ENCODE data around the gene NUP50. TPM values are rescaled to one million over a fixed set of nuclear protein-coding genes. Genes with fewer than 3 reads are reported as not detected.

The NUP50 gene
- polyA plus RNA-seq, 12 donors: 16.9 to 55.7 (median 24.9) TPM; not detected in 1

DNA sequence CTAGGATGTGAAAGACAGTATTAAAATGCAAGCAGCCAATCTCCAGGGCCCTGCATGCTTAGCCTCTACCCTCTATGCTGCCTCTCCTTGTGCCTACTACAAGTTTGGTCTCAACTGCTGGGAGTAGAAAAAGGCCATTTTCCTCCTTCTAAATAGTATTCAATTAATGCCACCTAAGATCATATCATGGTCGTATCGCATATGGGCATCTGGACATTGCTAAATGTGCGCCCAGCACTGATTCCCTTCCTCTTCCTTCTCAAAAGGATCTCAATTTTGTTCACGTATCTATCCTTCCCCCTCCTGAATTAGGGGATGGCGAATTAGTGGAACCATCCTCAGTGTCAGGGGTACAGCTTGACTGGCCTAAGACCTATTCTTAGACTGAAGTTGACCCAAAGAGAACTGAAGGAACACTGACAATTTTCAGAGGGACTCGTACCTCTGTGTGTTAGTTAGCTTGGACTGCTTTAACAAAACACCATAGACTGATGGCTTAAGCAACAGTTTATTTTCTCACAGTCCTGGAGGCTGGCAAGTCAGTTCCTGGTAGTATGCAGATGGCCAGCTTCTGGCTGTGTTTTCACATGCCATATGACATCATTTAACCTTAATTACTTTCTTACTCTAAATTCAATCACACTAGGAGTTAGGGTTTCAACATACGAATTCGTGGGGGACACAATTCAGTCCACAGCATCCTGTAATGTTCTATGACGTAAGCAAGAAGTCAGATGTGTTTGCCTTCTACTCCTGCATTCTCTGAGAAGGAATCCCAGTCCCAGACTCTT, 8.5 kb upstream of the NUP50 start:
- DNase-seq: no peak

DNA sequence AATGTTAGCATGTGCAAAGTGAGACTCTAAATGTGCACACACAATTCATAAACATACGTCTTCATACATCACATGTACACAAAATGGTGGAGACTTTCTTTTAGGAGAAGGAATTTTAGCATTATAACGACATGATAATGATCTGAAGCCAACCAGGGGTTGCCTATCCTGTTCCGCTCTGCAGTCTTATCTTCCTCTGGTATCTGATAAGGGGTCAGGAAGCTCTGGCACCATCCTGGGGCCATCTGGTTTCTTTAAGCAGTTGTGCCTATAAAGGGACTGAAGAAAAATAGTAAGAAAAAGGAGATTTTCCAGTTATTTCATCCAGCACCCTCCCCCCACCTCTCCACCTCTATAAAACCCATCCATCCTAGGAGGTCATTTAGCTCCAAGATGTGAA, 5.8 kb upstream of the NUP50 start:
- DNase-seq: no peak

DNA sequence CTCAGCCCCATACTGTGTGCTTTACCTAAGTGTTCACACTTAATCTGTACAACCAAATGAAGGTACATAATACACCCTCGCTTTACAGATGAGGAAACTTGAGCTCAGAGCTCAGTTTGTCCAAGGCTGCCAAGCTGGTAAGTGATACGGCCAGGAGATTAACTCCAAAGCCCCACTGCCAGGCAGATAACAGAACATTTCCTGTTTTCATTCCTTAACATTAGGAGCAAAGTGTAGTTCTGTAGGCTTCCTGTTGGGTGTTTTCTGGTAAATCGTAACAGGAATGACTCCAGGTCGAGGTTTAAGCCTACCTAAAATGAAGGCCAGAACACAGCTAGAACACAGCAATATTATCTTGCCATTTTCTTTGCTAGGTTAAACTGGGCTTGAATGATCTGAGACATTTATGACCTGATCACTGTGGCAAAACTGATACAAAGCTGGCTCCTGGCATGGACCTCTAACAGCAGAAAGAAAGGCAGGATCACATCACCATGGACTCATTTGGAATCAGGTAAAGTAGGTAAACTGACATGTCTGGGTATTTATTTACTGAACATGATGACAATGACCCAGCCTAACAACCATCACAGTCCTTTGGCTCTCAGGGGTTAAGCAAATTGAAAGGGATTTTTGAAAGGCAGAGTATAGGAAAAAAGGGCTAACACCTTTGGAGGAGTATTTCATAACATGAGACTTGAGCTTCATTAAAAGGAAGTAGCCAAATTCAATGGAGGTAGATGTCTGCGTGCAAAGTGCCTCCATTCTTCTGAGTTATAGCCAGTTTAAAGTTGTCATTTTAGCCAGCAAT, 3.9 kb upstream of the NUP50 start:
- DNase-seq: no peak

DNA sequence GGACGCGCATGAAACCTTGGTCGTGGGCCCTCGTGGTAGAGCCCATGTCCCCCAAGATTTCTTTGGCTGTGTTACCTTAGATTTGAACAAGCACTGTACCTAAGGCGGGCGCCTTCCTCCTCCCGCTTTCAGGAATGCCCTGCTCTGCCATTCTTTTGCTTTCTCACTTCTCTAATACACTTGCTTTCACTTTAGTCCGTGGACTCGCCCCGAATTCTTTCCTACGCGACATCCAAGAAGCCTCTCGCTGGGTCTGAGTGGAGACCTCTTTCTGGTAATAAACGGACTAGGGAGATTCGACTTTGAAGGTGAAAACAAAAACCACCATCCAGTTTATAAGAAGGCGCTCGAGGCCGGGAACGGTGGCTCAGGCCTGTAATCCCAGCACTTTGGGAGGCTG, 1.2 kb upstream of the NUP50 start:
- DNase-seq: no peak

DNA sequence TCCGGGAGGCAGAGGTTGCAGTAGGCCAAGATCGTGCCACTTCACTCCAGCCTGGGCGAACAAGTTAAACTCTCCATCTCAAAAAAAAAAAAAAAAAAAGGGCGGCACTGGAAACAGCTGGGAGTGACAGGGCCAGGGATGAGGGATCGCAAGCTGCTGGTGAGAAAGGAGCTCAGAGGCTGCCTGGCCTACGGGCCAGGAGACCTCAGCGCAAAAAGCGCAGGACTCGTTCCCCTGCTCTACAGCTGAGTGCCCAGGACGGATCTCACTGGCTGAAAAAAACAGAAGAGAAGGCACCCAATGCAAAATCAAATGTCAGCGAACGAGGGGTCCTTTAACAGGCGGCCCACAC, 650 bp upstream of the NUP50 start:
- peak; percentile 34 for DNase-seq

DNA sequence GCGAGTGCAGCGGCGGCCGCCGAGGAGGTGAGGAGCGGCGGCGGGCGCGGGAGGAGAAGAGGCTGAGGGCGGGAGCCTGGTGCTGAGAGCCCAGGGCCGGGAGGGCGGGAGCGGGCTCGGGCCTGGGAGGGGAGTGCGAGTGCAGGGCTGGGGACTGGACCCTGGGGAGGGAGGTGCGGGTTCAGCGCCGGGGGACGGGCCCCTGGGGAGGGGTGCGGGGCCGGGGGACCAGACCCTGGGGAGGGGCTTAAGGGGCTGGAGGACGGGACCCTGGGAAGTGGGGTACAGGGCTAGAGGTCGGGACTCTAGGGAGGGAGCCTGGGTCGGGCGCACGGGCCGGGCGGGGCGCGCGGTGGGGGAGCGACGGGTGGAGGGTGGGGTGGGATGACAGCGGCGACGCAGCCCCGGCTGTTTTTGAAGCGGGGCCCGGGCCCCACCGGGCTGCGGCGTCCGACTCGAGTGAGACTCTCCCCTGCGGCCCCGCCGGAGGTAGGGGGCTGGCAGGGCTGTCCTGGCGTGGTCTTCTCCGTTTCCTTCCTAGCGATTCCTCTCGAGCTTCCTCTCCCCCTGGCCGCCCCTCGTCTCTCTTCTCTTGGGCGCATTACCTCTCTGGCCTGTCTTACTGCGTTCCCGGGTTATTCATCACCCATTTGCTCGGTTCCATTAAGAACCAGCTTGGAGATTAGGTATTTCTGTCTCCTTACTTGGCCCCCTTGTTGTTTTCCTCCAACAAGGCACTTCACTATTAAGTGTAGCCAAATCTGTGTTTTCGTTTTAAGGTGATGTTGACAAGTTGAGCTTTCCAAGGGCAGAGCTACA, 754 bp downstream of the NUP50 start:
- DNase-seq: no peak

DNA sequence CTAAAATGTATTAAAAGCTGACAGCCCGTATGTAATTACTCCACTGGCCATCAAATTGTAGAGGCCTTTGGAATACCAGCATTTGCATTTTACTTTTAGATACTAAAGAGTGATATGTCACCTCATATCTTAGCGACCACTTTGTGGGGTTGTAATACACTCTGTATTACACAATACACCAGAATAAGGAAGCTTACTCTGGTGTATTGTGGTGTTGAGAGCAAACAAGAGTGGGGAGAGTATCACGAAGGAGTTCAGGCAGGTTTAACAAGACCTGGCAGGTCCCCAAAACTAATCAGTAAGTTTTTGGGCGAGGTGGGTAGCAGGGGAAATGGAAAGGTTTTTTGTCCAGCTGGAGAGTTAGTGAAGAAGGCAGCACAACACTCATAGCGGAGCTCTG, 3.2 kb downstream of the NUP50 start:
- no peak for DNase-seq

DNA sequence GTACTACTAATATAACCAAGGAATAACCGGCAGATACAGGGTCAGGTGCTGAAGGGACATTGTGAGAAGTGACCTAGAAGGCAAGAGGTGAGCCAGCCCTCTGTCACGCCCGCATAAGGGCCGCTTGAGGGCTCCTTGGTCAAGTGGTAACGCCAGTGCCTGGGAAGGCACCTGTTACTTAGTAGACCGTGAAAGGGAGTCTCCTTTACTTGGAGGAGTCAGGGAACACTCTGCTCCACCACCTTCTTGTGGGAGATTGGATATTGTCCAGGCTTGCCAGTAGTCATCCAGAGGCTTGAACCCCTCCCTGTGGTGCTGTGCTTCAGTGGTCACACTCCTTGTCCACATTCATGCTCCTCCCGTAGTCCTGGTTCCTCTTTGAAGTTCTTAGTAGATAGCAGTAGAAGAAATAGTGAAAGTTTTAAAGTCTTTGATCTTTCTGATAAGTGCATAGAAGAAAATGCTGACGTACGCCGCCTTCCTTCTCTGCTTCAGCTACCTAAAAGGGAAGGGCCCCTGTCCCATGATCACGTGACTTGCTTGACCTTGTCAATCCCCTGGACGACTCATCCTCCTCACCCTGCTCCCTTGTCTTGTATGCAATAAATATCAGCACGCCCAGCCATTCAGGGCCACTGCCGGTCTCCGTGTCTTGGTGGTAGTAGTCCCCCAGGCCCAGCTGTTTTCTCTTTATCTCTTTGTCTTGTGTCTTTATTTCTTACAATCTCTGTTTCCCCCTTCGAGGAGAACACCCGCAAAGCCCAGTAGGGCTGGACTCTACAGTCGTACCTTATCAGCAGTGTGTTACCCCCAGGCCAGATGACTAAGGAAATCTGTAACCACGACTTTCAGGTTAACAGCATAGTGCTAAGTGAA, 6.1 kb downstream of the NUP50 start:
- DNase-seq: no peak

DNA sequence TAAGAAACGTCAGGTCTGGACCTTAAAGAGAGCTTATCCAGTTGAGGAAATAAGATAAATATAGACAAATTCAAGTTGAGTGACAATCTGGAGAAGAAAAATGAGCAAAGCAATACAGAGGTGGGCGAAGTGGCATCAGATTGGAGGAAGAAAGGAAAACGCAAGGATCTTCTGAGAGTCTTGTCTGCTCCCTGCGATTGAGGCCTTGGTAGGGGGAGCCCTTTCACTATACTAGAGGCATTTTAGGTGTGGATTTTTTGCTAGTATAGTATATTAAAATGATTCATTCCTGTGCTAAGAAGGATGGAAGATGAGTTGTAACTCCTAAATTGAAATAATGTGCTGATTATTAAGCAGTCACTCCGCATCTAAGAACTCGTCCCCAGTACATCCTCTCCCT, 8.1 kb downstream of the NUP50 start:
- DNase-seq: no peak

DNA sequence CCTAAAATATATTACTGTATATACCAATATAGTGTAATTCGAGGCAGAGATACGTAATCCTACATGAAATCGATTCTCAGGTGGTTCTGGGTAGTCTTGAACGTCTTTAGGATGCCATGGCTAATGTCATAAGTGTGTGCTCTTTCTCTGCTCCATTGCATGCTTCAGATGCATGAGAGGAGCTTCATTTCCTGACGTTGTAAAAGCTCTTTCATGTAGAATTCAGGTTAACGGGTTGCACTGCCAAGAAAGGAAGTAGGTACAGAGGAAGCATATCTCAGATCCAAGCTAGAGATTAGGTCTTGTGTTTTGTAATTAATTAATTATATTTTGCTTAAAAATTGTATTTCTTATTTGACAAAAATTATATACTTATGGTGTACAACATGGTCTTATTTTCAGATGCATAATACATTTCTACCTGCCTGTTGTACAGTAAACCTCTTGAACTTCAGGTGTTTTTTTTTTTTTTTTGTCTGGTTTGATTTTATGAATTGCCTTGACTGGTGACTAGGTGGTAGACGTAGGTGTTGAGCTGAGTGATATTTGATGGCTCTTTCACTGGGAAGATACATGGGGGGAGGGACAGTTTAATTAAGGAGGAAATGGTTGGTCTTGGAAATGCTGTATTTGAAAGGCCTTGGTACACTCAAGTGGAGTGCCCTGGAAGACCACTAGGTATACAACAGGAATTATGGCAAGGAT, 9.3 kb downstream of the NUP50 start:
- DNase-seq: no peak

DNA sequence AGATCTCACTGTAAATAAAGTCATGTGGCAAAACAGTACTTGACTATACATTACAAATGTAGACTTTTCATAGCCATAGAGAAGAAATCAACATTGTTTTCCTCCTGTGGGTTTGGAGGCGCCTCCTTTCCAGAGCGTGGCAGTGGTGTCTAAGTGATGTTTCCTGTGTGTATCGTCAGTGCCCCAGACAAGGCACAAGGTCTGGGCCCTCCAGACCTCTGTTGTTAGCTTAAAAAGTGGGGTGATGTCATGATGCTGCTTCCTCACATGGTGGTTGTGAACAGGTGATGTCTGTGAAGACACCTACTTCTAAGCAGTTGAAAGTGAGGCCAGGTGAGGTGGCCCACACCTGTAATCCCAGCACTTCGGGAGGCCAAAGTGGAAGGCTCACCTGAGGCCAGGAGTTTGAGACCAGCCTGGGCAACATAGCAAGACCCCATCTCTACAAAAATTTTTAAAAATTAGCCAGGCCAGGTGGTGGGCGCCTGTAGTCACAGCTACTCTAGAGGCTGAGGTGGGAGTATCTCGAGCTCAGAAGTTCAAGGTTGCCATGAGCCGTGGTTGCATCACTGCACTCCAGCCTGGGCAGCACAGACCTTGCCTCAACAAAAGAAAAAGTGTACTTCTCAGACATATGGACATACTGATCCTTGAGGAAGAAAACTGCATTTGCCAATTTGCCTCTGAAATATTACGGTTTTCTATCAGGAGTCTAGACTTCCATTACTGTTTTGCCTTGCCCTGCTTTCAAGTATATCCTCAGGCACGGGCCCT, 15.7 kb downstream of the NUP50 start:
- DNase-seq: no peak

DNA sequence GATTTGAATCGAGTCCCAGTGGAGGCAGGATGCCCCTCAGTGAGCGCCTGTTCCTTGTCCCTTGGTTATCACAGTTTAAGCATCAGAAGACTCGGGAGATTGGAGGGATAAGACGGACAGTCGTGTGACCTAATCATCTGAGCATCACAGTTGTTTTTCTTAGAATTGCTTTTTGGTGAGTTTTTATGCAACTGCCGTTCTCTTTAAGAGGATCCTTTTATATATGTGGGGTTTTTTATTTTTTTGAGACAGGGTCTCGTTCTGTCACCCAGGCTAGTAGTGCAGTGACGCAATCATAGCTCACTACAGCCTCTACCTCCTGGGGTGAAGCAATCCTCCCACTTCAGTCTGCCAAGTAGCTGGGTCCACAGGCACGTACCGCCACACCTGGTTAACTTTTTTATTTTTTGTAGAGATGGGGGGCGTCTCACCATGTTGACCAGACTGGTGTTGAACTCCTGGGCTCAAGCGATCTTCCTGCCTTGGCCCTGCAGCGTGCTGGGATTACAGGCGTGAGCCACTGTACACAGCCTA, 16.5 kb downstream of the NUP50 start:
- DNase-seq: no peak

DNA sequence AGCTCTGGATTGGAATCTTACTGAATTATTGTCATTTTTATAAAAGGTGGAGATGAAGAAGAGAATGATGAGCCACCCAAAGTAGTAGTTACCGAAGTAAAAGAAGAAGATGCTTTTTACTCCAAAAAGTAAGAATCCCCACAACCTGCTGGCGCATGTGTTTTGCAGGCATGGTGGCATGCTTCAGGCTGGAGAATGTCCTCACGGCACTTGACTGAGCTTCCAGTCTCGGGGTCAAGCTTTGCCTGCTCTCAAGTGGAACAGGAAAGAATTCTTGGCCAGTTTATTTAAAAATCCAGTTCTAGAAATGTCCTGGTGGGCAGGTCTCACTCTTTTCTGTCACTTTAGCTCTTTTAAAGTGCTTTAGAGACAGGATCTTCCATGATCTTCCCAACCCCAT, 17.5 kb downstream of the NUP50 start:
- no peak for DNase-seq

DNA sequence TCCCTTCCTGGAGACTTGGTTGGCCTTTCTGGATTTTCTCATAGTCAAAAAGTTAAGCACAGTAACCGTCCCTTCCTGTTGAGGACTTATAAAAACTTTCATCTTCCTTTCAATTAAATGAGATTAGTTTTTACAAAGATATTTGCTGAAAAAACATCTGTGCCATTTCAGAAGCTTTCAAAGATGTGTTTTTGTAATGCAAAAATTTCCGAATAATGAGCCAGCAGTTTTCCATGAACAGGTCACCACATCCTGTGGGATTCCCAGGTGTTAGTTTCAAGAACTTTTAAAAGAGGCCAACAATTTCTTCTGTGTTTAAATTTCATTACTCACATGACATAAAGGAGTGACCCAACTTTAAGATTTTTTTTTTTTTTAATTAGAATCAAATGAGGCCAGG, 18.0 kb downstream of the NUP50 start:
- no peak for DNase-seq

DNA sequence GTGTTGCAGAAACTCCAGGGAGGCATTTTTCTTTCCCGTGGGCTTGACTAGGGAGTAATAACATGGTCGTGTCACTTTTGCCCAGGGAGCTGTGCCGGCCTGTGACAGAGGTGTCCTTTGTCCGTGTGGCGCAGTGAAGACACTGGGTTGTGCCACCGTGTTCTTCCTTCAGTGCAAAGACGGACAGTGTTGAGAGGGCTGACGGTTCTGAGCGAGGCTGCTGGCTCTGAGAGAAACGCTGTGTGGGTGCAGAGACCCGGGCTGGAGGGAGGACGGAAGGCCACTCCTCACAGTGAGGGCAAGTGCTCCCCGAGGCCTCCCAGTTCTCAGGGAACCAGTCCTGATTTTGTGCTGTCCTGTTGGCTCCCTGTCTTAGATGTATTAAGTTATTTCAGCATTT, 20.2 kb downstream of the NUP50 start:
- no peak for DNase-seq

DNA sequence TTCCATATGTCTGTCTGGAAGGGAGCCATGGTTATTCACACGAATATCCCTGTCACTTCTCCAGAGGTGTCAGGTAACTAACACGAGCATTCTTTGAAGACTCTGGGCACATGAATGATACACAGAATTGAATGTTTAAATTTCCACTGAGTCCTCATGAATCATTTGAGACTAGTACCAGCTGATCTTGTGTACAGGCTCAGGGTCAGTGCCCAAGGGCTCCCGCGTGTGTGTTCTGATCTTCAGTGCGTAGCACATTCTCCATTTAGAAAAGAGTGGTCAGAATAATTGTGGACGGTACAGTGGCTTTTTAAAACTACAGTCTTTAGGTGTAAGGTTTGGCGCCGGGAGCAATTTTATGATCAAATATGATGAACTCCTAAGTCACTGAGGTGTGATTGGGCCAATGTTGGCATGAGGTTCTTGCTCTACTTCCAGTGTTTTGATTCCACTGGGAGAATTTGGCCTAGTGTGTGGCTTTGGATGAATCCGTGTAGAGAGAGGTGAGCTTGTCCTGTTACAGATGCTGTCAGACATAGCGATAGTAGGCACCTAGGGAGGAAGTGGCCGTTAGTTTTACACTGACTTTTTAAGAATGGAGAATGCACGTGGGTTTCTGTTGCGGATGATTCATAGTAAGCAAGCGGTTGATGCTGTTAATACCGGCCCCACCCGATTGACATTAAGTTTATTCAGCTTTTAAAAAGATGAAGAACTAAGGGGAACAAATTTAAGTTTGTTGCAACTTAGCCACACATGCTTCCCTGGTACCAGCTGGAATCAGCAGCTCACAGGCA, 22.2 kb downstream of the NUP50 start:
- DNase-seq: no peak

DNA sequence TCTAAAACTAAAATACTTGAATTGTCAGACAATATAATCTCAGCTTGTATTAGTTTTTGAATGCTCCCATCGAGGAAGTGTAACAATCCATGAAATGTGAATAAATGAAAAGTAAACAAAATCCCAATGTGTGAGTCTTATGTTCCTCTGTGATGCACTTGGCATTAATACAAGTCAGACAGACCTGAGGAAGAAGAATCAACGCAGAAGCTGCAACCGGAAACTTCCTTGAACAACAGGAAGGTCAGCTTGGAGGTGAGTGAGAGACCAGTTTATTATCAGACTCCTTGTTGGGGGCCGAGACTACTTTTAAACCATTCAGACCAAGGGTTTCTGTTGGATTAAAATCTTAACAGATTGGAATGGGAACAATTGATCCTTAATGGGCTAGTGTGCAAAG, 24.2 kb downstream of the NUP50 start:
- no peak for DNase-seq

DNA sequence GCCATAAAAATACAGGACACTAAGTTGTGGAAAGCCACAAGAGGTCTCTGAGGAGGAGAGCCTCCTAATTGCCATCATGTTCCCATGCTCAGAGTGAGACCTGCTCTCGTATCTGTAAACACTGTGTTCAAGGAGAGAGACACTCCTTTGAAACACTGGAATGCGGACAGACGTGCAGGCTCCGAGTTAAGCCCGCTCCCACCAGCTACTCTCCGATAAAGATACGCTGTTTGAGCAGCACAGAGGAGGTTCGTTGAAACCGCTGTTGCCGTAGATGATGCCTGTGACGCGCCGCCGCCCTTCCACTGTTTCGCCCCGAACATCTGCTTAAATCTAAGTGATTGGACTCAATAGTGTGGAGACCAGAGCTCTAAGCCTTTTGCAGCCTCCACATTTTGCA, 25.1 kb downstream of the NUP50 start:
- DNase-seq: no peak

All from muscle of arm (tissue), 12 donors.